Uterus (tissue), 2 donors: ENCODE results near the gene ZNF232.
"Not testable (repeated sequence)": the region's sequence is repeated elsewhere in the genome, so short reads cannot be mapped to it uniquely, and the experiment has no call there.

Experiments used
- POLR2A ChIP-seq, 2 donors: fragments of 450-650 bp; IDR thresholded peaks; one replicate each; pipeline ENCODE4 v1.6.1; 2016; ENCODE audit warnings: antibody characterized with exemption in 2 of 2, mild to moderate bottlenecking in 1 of 2, moderate library complexity in 1 of 2
- TF ChIP-seq, protein P1 (sequence below), 4 experiments: fragments of 200-600 bp in 2 of 4; fragments of 450-650 bp in 2 of 4; sonication (generic) in 2 of 4; IDR thresholded peaks; one replicate each; pipeline ENCODE4 v1.5.1; 2016 to 2019; ENCODE audit warnings: antibody characterized with exemption in 4 of 4, mild to moderate bottlenecking in 2 of 4, moderate library complexity in 1 of 4

- TF ChIP-seq, protein P1, sequence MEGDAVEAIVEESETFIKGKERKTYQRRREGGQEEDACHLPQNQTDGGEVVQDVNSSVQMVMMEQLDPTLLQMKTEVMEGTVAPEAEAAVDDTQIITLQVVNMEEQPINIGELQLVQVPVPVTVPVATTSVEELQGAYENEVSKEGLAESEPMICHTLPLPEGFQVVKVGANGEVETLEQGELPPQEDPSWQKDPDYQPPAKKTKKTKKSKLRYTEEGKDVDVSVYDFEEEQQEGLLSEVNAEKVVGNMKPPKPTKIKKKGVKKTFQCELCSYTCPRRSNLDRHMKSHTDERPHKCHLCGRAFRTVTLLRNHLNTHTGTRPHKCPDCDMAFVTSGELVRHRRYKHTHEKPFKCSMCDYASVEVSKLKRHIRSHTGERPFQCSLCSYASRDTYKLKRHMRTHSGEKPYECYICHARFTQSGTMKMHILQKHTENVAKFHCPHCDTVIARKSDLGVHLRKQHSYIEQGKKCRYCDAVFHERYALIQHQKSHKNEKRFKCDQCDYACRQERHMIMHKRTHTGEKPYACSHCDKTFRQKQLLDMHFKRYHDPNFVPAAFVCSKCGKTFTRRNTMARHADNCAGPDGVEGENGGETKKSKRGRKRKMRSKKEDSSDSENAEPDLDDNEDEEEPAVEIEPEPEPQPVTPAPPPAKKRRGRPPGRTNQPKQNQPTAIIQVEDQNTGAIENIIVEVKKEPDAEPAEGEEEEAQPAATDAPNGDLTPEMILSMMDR (IDR thresholded peaks at IDR 0.05): not testable (repeated sequence)
- not testable (repeated sequence) for TF ChIP-seq POLR2A (IDR thresholded peaks at IDR 0.05)
Measured at GRCh38 chr17:5136580-5137412, 25.1 kb upstream of the ZNF232 start.
